ENCODE measurements around the gene FAAP100.
"Not testable (repeated sequence)": the region's sequence is repeated elsewhere in the genome, so short reads cannot be mapped to it uniquely, and the experiment has no call there.

Gene FAAP100, protein sequence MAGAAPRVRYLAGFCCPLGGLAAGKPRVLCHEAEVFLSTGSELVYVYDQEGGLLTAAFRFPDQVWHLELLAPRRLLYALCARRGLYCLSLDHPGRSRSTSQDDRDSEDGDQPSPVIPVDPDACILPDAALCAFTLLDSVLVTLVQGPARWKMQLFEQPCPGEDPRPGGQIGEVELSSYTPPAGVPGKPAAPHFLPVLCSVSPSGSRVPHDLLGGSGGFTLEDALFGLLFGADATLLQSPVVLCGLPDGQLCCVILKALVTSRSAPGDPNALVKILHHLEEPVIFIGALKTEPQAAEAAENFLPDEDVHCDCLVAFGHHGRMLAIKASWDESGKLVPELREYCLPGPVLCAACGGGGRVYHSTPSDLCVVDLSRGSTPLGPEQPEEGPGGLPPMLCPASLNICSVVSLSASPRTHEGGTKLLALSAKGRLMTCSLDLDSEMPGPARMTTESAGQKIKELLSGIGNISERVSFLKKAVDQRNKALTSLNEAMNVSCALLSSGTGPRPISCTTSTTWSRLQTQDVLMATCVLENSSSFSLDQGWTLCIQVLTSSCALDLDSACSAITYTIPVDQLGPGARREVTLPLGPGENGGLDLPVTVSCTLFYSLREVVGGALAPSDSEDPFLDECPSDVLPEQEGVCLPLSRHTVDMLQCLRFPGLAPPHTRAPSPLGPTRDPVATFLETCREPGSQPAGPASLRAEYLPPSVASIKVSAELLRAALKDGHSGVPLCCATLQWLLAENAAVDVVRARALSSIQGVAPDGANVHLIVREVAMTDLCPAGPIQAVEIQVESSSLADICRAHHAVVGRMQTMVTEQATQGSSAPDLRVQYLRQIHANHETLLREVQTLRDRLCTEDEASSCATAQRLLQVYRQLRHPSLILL

DNA sequence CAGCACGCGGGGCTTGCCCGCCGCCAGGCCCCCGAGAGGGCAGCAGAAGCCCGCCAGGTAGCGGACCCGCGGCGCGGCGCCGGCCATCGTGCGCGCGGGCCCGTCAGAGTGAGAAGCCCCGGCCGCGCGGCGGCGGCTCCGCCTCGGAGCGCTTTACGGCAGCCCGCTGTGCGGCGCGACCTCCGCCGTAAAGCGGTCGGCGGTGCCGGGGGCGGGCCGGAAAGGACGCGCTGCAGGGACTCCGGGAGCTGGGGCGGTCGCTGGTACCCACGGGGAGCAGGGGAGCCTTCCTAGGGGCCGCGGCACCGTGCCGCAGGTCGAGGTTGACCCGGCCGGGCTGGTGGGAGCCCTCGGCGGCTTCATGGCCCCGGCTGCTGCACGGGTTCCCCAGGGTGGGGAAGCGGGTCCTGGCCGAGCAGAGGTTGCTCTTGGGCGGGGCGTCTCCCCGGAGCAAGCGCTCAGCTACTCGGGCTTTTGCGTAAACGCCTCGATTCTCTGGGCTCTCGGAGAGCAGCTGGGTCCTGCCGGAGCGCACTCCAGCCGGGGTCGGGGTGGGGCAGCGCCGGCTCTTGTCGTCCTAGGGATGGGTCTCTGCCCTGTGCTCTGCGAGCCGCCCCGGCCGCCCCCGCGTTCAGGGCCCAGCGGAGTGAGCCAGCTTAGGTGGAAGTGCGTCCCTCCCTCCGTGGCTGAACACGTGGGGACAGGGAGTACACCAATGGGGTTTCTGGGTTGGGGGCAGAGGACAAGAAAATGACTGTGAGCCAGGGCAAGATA is at the start of gene FAAP100:
Gene FAAP100 (minus strand): TSS at position 110 of the 774 bp plus-strand sequence. CDS start 23 bp downstream, at position 87.
- no peak for FAIRE-seq

DNA sequence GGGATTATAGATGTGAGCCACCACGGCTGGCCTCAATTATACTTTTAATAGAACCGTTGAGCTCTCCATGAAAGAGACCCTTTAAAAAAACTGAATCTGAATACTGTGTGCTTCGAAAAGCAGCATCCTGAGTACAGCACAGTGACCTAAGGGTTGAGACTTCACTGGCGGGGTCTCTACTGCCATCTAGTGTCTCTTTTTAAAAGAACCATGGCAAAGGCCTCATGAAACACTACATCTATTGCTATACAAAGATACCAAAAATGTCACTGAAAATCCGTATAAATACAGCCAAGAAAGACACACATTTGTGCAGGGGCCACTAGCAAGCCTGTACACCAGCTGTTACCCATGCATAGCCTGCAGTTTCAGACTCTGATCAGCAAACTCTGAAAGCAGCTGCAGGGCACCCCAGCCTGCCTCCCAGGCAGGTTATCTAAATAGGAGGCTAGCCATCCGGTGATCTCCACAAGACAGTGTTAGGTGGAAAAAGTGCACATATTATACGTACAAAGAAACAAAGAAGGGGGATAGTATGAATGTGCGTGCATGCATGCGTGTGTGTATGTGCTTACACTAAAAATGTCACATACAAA is 49.5 kb upstream of the FAAP100 start:
- no peak for FAIRE-seq

DNA sequence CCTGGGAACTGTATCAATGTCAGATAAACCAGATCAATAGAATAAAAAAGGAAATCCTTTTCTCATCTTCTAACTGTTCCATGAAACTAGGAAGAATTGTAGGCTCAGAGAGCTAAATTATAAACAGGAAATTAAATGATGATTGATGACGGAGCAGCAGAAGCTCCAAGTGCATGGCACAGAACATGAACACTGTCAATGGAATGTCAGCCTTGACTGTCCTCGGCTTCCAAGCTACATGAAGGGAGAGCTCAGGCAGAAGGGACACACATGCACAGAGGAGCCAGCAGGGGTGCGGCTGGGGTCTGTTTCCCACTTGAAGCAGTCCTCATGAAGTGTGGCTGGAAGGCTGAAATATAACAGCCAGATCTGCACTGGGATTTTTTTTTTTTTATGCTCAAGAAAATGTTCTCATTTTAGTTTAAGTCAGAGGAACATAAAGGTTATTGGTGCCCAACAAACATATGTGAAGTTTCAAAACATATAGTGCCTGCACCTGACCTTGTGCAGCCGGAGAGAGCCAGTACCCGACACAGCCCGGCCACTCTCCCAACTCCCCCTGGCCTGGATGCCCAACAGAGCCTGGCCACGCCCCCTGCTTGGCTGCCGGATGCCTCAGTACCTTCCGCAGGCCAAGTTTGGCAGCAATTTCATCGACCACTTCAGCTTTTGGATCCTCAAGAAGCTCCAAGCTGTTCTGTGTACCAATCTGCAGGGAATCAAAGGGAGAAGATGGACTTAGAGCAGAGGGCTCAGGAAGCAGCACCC is 47.8 kb upstream of the FAAP100 start:
- no peak for FAIRE-seq

DNA sequence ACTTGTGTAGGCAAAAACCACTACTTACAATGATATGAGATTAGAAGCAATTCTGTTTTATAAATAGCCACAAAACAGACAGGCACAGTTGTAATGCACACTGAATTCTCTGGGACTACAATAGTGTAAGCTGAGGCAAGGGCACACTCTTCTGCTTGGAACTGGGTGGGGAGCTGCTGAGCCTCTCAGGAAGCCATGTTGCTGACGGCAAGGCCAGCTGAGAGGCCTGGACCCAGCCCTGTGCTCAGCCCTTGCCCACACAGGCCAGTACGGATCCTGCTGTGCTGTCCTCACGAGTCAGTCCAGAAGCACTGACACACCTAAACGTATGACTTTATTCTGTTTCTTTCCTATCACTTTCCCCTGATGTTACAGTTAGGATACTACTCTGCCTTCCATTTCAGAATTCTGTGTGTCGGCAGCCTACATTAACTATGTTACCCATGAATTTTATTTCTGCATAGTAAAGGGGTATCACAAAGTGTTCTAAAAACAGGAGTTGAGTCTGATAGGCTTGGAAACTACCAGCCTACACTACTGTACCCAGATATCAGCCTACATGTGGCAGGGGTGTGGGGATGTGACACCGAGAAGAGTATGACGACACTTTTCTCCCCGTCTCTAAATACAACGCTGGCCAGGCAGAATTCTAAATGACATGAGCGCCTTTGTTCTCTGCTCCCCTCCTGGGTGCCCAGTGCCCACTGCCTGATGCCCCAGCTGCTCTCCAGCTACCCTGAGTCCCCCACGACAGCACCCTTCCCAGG is 41.1 kb upstream of the FAAP100 start:
- FAIRE-seq: no peak

DNA sequence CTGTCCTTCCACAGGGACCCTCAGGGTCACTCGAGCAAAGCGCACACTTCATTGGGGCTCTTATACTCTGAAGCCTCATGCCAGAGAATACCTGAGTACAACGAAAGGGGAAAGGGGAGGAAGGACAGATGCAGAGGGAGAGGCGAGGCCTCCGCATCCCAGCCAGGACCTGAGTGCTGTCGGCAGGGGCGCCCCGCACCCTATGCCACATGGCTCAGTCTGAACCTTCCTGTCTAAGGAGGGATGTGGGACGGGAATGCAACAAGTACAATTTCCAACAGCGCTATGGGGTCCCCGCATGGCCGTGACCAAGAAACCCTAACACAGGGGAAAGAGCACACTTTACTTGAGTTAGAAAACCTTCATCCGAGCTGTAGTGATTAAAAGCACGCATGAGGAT is 39.8 kb upstream of the FAAP100 start:
- FAIRE-seq: no peak

DNA sequence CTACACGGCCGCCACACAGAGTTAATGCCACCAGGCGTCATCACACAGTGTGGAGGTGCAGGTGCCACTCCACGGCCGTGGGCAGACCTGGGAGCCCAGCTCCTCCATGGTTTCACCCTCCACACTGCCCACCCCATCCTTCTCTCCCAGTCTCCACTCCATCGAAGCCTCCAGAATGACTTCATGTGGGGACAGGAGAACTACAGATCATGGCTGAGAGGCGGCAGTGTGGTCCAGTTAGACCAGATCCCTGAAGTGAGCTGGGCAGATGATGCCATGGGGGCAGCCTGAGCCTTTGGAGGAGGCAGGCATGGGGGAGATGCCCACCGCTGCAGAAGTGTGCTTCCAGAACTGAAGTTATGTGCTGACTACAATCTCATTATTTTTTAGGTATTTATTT is 38.0 kb upstream of the FAAP100 start:
- no peak for FAIRE-seq

DNA sequence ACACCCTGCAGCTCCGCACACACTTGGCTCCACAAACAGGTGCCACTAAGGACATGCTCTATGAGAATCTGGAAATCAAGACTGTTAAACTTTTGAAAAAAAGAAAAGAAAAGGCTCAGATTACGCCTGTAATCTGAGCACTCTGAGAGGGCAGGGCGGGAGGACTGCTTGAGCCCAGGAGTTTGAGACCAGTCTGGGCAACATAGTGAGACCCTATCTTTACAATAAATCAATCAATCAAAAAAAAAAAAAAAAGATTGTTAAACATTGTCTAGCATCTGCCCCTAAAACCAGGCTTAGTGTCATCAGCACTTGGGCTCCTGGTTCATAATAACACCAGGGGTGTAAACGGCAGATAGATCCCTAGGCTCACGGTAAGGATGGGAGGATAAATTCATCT is 37.5 kb upstream of the FAAP100 start:
- no peak for FAIRE-seq

DNA sequence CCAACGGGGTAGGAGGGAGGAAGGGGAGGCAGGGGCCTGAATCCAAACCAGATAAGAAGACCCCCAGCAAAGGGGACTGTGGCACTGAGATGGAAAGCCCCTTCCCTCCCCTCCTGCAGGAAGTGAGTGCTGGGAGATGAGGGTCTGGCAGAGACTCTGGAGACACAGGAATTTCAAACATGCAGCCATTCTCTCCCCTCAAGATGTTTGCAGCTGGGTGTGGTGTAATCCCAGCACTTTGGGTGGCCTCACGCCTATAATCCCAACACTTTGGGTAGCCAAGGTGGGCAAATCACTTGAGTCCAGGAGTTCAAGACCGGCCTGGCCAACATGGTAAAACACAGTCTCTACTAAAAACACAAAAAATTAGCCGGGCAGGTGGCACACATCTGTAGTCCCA is 33.9 kb upstream of the FAAP100 start:
- FAIRE-seq: no peak

DNA sequence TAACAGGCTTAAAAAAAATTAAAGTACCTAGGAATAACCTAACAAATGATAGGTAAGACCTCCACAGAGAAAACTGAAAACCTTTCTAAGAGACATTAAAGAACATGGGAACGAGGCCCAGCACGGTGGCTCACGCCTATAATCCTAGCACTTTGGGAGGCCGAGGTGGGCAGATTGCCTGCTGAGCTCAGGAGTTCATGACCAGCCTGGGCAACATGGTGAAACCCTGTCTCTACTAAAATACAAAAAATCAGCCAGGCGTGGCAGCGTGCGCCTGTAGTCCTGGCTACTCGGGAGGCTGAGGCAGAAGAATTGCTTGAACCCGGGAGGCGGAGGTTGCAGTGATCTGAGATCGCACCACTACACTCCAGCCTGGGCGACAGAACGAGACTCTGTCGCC is 32.6 kb upstream of the FAAP100 start:
- not testable (repeated sequence) for FAIRE-seq

DNA sequence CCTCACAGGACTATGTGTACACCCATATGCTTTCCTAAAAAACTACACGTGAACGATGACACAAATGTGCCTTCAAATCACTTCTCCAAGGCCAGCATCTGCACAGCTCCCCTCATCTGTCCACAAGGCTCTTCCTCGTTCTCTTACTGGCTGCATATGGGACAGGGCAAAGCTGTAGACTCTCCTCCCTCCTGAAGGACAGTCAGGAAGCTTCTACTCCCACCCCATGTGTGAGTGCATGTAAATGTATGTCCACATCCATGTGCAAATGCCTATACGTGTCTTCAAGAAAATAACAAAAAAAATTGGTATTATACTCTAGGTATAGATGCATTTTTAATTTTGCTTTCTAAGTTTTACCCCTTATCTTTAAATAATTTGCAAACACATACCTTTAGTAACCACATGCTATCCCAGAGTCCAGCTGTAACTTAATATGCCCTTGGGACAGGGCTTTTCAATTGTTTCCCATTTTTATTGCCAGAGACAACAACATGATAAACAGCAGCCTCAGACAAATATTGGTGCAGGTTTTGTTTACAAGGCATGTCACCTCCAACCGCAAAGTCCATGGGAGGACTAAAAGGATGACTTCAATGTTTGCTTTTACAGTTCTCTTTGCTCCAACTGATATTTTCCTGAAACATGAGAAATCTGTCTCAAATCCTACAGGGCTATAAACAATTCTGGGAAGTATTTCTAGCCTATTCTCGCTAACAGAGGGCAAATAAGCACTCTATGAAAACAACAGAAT is 31.6 kb upstream of the FAAP100 start:
- no peak for FAIRE-seq

DNA sequence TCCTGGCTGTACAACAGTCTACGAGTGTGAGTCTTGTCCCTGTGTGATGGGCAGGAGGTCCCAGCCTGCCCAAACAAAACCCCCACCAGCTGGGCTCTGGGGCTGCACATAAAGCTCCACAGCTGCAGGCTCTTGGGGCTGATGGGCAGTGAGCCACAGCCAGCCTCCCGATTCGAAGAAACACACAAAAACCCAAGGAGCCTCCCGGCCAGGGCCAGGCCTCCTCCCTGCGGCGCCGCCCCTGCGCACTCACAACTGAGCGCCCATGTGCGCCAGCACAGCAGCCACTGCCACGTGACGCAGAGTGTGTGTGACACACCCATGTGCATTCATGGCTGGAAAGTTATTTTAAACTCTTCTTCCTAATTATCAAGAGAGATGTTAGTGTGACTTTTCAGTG is 30.6 kb upstream of the FAAP100 start:
- no peak for FAIRE-seq

DNA sequence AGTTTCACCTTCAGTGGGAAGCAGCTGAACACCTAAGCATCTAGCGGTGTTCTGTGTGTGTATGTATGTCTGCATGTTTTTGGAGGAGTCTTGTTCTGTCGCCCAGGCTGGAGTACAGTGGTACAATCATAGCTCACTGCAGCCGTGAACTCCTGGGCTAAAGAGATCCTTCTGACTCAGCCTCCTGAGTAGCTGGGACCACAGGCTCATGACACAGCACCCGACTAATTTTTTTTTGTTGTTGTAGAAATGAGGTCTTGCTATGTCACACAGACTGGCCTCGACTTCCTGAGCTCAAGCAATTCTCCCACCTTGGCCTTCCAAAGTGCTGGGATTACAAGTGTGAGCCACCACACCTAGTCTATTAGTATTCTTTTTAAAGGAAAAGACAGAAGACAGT is 30.2 kb upstream of the FAAP100 start:
- FAIRE-seq: no peak

DNA sequence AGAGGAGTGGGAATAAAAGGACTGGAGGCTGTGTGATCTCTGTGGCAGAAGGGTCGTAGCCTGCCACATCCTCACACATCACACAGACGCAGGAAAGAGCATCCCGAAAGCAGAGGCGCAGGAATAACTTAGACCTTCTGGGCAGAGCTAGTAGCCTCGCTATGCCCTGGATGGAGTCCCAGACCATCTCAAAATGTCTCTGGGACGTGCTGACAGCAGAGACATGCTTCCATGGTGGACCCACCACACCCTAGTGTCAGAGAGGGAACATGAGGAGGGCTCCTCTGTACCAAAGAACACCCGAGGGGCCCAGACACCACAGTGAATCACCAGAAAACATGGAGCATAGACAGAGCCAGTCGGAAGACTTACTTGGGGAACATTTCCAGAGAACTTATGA is 29.6 kb upstream of the FAAP100 start:
- FAIRE-seq: no peak

DNA sequence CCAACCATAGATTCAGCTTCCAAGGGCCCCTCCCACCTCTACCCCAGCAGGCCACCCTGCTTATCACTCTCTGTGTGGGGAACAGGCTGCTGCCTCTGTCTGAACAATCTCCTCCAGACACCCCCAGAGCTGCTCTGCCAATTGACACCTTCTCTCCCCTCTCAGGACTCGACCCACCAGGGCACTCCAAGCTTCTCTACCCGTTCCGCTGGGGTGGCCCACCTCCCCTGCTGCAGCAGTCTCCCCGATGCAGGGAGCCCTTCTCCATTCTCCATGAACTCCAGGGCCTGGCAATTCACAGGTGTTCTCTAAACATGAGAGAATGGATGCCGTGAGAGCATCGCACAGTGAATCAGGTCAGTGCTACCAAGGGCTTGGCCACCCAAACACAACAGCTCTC is 28.3 kb upstream of the FAAP100 start:
- no peak for FAIRE-seq

DNA sequence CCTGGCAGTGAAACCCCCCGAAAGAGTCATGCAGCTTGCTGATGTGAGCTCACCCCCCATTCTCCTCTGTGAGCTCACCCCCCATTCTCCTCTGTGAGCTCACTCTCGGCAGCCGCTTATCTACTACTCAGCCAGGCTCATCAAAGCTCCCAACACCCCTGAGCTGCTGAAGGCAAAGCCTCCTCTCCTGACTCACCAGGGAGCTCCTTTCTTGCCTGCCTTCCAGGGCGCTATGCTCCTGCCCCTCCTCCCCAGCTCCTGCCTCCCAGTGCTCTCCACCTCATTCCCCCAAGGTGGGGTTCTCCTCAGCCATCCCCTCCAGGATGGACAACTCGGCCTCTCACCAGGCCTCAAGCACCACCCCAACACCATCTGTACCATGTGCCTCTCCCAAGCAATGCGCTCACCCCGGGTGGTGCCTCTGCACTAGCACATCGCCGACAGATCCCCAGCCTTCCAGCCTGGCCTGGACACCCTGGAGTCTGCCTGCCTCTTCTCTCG is 27.7 kb upstream of the FAAP100 start:
- FAIRE-seq: no peak

DNA sequence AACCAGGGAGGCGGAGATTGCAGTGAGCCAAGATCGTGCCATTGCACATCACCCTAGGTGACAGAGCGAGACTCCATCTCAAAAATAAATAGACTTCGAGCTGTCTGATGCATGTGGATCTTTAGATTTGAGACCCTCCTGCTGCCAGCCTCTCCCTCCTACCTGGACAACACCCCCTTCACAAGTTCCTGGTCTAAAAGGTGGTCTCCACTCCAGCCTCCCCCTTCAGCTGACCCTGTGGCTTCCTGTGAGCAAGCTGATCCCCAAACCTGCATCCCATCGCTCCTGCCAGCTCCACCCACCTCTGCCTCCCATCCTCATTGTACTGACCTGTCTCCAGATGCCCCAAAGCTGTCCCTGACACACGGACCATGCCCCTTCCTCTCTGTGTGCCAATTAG is 27.1 kb upstream of the FAAP100 start:
- FAIRE-seq: no peak

DNA sequence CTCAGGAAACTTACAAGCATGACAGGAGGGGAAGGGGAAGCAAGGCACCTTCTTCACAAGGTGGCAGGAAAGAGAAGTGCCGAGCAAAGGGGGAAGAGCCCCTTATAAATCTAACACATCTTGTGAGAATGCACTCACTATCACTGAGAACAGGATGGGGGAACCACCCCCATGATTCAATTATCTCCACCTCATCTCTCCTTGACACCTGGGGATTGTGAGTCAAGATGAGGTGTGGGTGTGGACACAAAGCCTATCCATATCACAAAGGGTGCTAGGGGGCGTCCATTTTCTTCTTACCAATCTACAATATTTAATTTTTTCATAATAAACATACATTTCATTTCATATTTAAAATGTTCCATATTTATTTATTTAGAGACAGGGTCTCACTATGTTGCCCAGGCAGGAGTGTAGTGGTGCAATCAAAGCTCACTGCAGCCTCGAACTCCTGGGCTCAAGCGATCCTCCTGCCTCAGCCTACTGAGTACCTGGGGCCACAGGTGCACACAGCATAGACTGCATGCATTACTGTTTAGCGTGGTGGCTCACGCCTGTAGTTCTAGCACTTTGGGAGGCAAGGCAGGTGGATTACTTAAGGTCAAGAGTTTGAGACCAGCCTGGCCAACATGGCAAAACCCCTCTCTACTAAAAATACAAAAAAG is 26.5 kb upstream of the FAAP100 start:
- FAIRE-seq: no peak

DNA sequence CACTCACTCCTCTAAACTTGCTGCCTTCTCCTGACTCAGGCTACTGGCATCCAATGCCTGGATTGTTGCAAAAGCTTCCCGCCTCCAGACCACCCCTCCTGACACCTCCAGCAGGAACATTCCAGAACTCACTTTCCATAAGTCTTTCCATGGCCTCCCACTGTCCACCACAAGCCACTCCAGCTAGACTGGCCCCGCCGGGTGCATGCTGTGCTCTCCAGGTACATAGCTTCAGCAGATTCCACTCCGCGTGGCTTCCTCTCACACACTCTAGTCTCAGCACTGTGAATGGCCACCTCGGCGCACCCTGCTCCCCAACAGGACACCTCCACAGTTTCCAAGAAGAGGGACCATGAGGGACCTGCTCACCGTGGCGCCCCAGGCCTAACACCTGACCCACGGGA is 25.9 kb upstream of the FAAP100 start:
- no peak for FAIRE-seq

DNA sequence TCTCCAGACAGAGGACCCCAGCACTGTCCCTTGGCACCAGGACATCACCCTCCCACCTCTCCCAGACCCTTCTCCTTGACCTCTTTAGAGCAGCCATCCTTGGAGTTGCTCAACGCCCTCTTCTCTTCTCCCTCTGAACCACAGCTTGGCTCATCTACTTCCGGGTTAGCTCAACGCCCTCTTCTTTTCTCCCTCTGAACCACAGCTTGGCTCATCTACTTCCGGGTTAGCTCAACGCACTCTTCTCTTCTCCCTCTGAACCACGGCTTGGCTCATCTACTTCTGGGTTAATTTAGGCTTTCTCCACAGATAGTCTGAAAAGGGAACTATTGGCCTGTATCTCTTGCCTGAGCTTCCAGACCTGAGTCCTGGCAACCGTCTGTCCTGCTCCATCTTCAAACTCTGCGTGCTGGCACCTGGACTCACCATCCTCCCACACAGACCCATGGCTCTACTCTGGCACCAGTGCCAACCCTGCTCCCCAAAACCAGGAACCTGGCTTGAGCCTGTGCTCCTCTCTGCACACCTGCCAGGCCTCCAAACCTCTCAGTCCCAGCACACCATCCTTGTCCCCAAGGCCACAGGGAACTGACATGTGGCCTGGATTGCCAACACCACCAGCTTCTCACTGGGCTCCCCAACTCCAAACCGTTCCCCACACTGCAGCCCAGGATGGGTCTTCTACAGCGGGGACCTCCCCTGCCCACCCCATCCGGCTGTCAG is 25.3 kb upstream of the FAAP100 start:
- no peak for FAIRE-seq

All from endometrium (tissue), 2 donors.